Stimulated activated CD4-positive, alpha-beta T cell treated with anti-CD3 and anti-CD28 coated beads, Interleukin-2, amount 100 ng/mL, for 48 hours (primary cell): ENCODE measurements around the gene GPR162.

Source experiments
- DNase-seq, 2 donors: peaks; one replicate each; pipeline ENCODE4 v3.0.0-alpha.2; 2020

Gene GPR162

GRCh38 chr12:6788972-6789924 is 32.4 kb upstream of the GPR162 start, which contains the start of gene CD4:
TSS of gene CD4 (plus strand) at chr12:6789528. CDS start at chr12:6800139, 10,611 bp downstream.
- DNase-seq, result peak; percentile 74

- DNase-seq, result no peak
Measured at GRCh38 chr12:6790496-6791150, 31.0 kb upstream of the GPR162 start.

- DNase-seq, result no peak
Measured at GRCh38 chr12:6791931-6792520, 29.6 kb upstream of the GPR162 start.

GRCh38 chr12:6792522-6793201 is 29.0 kb upstream of the GPR162 start:
- DNase-seq, result no peak

- DNase-seq, result no peak
Measured at GRCh38 chr12:6795088-6795487, 26.5 kb upstream of the GPR162 start.

GRCh38 chr12:6796576-6796975 is 25.0 kb upstream of the GPR162 start:
- no peak for DNase-seq

- DNase-seq, result no peak
Measured at GRCh38 chr12:6799147-6799546, 22.5 kb upstream of the GPR162 start.

- DNase-seq, result no peak
Measured at GRCh38 chr12:6807170-6807569, 14.5 kb upstream of the GPR162 start.

- DNase-seq, result no peak
Measured at GRCh38 chr12:6809056-6809455, 12.6 kb upstream of the GPR162 start.

- DNase-seq, result no peak
Measured at GRCh38 chr12:6810758-6811157, 10.9 kb upstream of the GPR162 start.

- DNase-seq, result no peak
Measured at GRCh38 chr12:6813363-6813762, 8.3 kb upstream of the GPR162 start.

- no peak for DNase-seq
Measured at GRCh38 chr12:6816598-6816997, 5.0 kb upstream of the GPR162 start.

- no peak for DNase-seq
Measured at GRCh38 chr12:6817098-6817497, 4.5 kb upstream of the GPR162 start.

GRCh38 chr12:6817662-6818157 is 3.9 kb upstream of the GPR162 start:
- DNase-seq, result no peak

- no peak for DNase-seq
Measured at GRCh38 chr12:6818222-6818621, 3.4 kb upstream of the GPR162 start.

- DNase-seq, result no peak
Measured at GRCh38 chr12:6818645-6819044, 3.0 kb upstream of the GPR162 start.

- DNase-seq, result no peak
Measured at GRCh38 chr12:6819106-6820030, 2.3 kb upstream of the GPR162 start.

- no peak for DNase-seq
Measured at GRCh38 chr12:6820166-6820565, 1.5 kb upstream of the GPR162 start.

GRCh38 chr12:6822426-6823135 is 960 bp downstream of the GPR162 start:
- DNase-seq, result no peak

- no peak for DNase-seq
Measured at GRCh38 chr12:6823182-6824084, 1.8 kb downstream of the GPR162 start.
